GM12865 (cell line): ENCODE measurements around the gene NOVA1.

Source experiments
- DNase-seq: peaks from one replicate; pipeline ENCODE4 v3.0.0; 2010; ENCODE audit warnings: low read depth
- H3K4me3 ChIP-seq: 2 replicates; pipeline ENCODE4 v1.5.1; 2011; ENCODE audit warnings: mild to moderate bottlenecking, low read depth, low read length, control low read depth
- CTCF ChIP-seq: IDR thresholded peaks from 2 replicates; pipeline ENCODE4 v1.5.1; 2011; ENCODE audit warnings: low read length, control low read depth, low read depth, inconsistent platforms; ENCODE audit not compliant: insufficient read depth; ENCODE audit errors: missing control alignments

NOVA1 gene

GRCh38 chr14:26402126-26402525, 195.7 kb downstream of the NOVA1 start:
- no peak overlapping the region for H3K4me3 ChIP-seq
- DNase-seq = no peak
- TF ChIP-seq CTCF = no peak

- no peak for DNase-seq
- no peak overlapping the region for H3K4me3 ChIP-seq
- no peak for TF ChIP-seq CTCF
Observed at GRCh38 chr14:26401179-26401968, 196.5 kb downstream of the NOVA1 start.

GRCh38 chr14:26400373-26400772, 197.5 kb downstream of the NOVA1 start:
- no peak for DNase-seq
- no peak overlapping the region for H3K4me3 ChIP-seq
- no peak for TF ChIP-seq CTCF

- no peak overlapping the region for H3K4me3 ChIP-seq
- no peak for TF ChIP-seq CTCF
- no peak for DNase-seq
Observed at GRCh38 chr14:26398616-26399015, 199.2 kb downstream of the NOVA1 start.
